Hepatocyte (in vitro differentiated cells): ENCODE results near the gene BBS10. TPM values are rescaled to one million over a fixed set of nuclear protein-coding genes. Genes with fewer than 3 reads are reported as not detected.

ENCODE experiments used
- DNase-seq: peaks from one replicate; pipeline ENCODE4 v3.0.0-alpha.2; 2016; ENCODE audit warnings: low spot score
- H2AFZ ChIP-seq: fragments of 200-600 bp; sonication (generic); 2 replicates; pipeline ENCODE4 v1.6.0; 2016; ENCODE audit warnings: antibody characterized with exemption, mild to moderate bottlenecking
- H3K27ac ChIP-seq: fragments of 200-600 bp; sonication (generic); 2 replicates; pipeline ENCODE4 v1.5.1; 2016; ENCODE audit warnings: mild to moderate bottlenecking
- H3K27me3 ChIP-seq: fragments of 200-600 bp; sonication (generic); 2 replicates; pipeline ENCODE4 v1.6.1; 2016
- H3K36me3 ChIP-seq: fragments of 200-600 bp; sonication (generic); replicated peaks from 2 replicates; pipeline ENCODE4 v1.5.1; 2016; ENCODE audit warnings: low read depth; ENCODE audit not compliant: insufficient read depth
- H3K4me1 ChIP-seq: fragments of 200-600 bp; sonication (generic); 2 replicates; pipeline ENCODE4 v1.5.1; 2016; ENCODE audit warnings: mild to moderate bottlenecking, moderate library complexity; ENCODE audit not compliant: insufficient read depth
- H3K4me2 ChIP-seq: fragments of 200-600 bp; sonication (generic); 2 replicates; pipeline ENCODE4 v1.6.0; 2016
- H3K4me3 ChIP-seq: fragments of 200-600 bp; sonication (generic); 2 replicates; pipeline ENCODE4 v1.5.1; 2016; ENCODE audit warnings: mild to moderate bottlenecking
- H3K79me2 ChIP-seq: fragments of 200-600 bp; sonication (generic); 2 replicates; pipeline ENCODE4 v1.6.0; 2017; ENCODE audit warnings: mild to moderate bottlenecking
- H3K9me2 ChIP-seq: fragments of 200-600 bp; sonication (generic); replicated peaks from 2 replicates; pipeline ENCODE4 v1.6.0; 2017; ENCODE audit warnings: mild to moderate bottlenecking; ENCODE audit not compliant: insufficient read depth
- H3K9me3 ChIP-seq: fragments of 200-600 bp; sonication (generic); 2 replicates; pipeline ENCODE4 v1.5.1; 2016; ENCODE audit warnings: low read depth, mild to moderate bottlenecking
- H4K20me1 ChIP-seq: fragments of 200-600 bp; sonication (generic); 2 replicates; pipeline ENCODE4 v1.6.0; 2016; ENCODE audit warnings: mild to moderate bottlenecking; ENCODE audit not compliant: insufficient read depth, poor library complexity, severe bottlenecking
- CTCF ChIP-seq: fragments of 200-600 bp; sonication (generic); IDR thresholded peaks from 2 replicates; pipeline ENCODE4 v1.5.1; 2016; ENCODE audit warnings: antibody characterized with exemption, mild to moderate bottlenecking; ENCODE audit not compliant: poor library complexity
- EZH2 ChIP-seq: fragments of 200-600 bp; sonication (generic); IDR thresholded peaks from 2 replicates; pipeline ENCODE4 v1.6.1; 2016; ENCODE audit warnings: antibody characterized with exemption, mild to moderate bottlenecking, borderline replicate concordance
- EZH2phosphoT487 ChIP-seq: fragments of 200-600 bp; sonication (generic); IDR thresholded peaks from one replicate; pipeline ENCODE4 v1.6.1; 2018; ENCODE audit warnings: antibody characterized with exemption, mild to moderate bottlenecking, low read depth, moderate library complexity; ENCODE audit not compliant: unreplicated experiment, severe bottlenecking
- WGBS: methylation state at CpG from one replicate; pipeline ENCODE4 v1.1.6; 2016; ENCODE audit warnings: low lambda C conversion rate; ENCODE audit errors: missing lambda C conversion rate; 5-methylcytosine and 5-hydroxymethylcytosine counted together
- polyA plus RNA-seq: library from polyadenylated mRNA; unstranded; fragments of >200 nt; fragmentation: Nextera tagmentation; extraction: Ambion mirVana; gene quantifications from 2 replicates; pipeline ENCODE4 v1.2.1, GENCODE V29; 2016
- total RNA-seq: library from RNA; depleted of rRNA; stranded (reverse); fragments of >200 nt; gene quantifications from 2 replicates; pipeline ENCODE4 v1.2.3, GENCODE V29; 2014

Gene BBS10
- total and polyA plus RNA-seq, 2 experiments from 2014 or later: 7.2 to 17.5 TPM

- H3K79me2 ChIP-seq: no peaks in the 10 kb centered on the region
- H3K4me3 ChIP-seq: no peak overlapping the region
- H3K9me2 ChIP-seq: no peaks in the 10 kb centered on the region
- H3K9me3 ChIP-seq: no peaks in the 10 kb centered on the region
- no peak for DNase-seq
- no peak overlapping the region for H3K4me2 ChIP-seq
- TF ChIP-seq EZH2: no peak
- no peak for TF ChIP-seq EZH2phosphoT487
- TF ChIP-seq CTCF: no peak
- no peaks in the 10 kb centered on the region for H3K27me3 ChIP-seq
- 59% methylated on average over 7 of the region's 7 CpGs for WGBS
- peak overlapping the region; percentile 60 for H2AFZ ChIP-seq
- H3K4me1 ChIP-seq: no peaks in the 10 kb centered on the region
- no peaks in the 10 kb centered on the region for H3K36me3 ChIP-seq
- H4K20me1 ChIP-seq: no peaks in the 10 kb centered on the region
- H3K27ac ChIP-seq: peak overlapping the region; percentile 15
These were observed 35.9 kb downstream of the BBS10 start for GRCh38 chr12:76312315-76312714.

GRCh38 chr12:76311796-76312195, 36.4 kb downstream of the BBS10 start:
- Histone ChIP-seq H3K9me2 (no peaks in the 10 kb centered on the region), H3K4me2 (no peak overlapping the region), H3K9me3 (no peaks in the 10 kb centered on the region), H3K4me1 (no peaks in the 10 kb centered on the region), H3K27me3 (no peaks in the 10 kb centered on the region), H3K79me2 (no peaks in the 10 kb centered on the region), H3K4me3 (no peak overlapping the region), H3K36me3 (no peaks in the 10 kb centered on the region), H2AFZ (peak overlapping the region; percentile 60), H4K20me1 (no peaks in the 10 kb centered on the region), H3K27ac (peak overlapping the region; percentile 15)
- DNase-seq: no peak
- TF ChIP-seq CTCF (no peak), EZH2phosphoT487 (no peak), EZH2 (no peak)
- 87% methylated on average over 3 of the region's 3 CpGs for WGBS

GRCh38 chr12:76310110-76310509, 38.1 kb downstream of the BBS10 start:
- Histone ChIP-seq H3K4me2 (no peak overlapping the region), H3K9me3 (no peaks in the 10 kb centered on the region), H3K4me1 (no peaks in the 10 kb centered on the region), H3K4me3 (no peak overlapping the region), H4K20me1 (no peaks in the 10 kb centered on the region), H3K79me2 (no peaks in the 10 kb centered on the region), H3K27ac (no peak overlapping the region), H3K36me3 (no peaks in the 10 kb centered on the region), H3K27me3 (no peaks in the 10 kb centered on the region), H3K9me2 (no peaks in the 10 kb centered on the region), H2AFZ (no peak overlapping the region)
- DNase-seq: no peak
- no peak for TF ChIP-seq CTCF
- TF ChIP-seq EZH2phosphoT487: no peak
- no peak for TF ChIP-seq EZH2

GRCh38 chr12:76308866-76309265, 39.3 kb downstream of the BBS10 start:
- Histone ChIP-seq H3K36me3 (no peaks in the 10 kb centered on the region), H3K4me3 (no peak overlapping the region), H3K9me2 (no peaks in the 10 kb centered on the region), H3K27me3 (no peaks in the 10 kb centered on the region), H3K79me2 (no peaks in the 10 kb centered on the region), H4K20me1 (no peaks in the 10 kb centered on the region), H3K4me2 (no peak overlapping the region), H3K9me3 (no peaks in the 10 kb centered on the region), H3K4me1 (no peaks in the 10 kb centered on the region), H2AFZ (no peak overlapping the region), H3K27ac (no peak overlapping the region)
- no peak for DNase-seq
- 36% methylated on average over 3 of the region's 3 CpGs for WGBS
- no peak for TF ChIP-seq EZH2phosphoT487
- TF ChIP-seq EZH2: no peak
- no peak for TF ChIP-seq CTCF
